SK-N-SH treated with all-trans-retinoic acid at 6 μM for 48 hours (cell line): ENCODE data around the gene GNB2.

Experiments
- ARNTL ChIP-seq: fragments of 450-650 bp; formaldehyde crosslinking; IDR thresholded peaks from 2 replicates; pipeline ENCODE4 v1.5.0; 2020; ENCODE audit warnings: low read depth, mild to moderate bottlenecking, moderate library complexity, borderline replicate concordance
- CREB5 ChIP-seq: fragments of 250-450 bp; sonication (Bioruptor Pico); IDR thresholded peaks from 2 replicates; pipeline ENCODE4 v1.5.1; 2020; ENCODE audit warnings: low read depth, mild to moderate bottlenecking, moderate library complexity
- ESRRG ChIP-seq: fragments of 250-450 bp; sonication (Bioruptor Pico); IDR thresholded peaks from 2 replicates; pipeline ENCODE4 v1.6.1; 2021; ENCODE audit warnings: mild to moderate bottlenecking
- OSR1 ChIP-seq: fragments of 250-450 bp; sonication (Bioruptor Pico); IDR thresholded peaks from 2 replicates; pipeline ENCODE4 v1.8.0; 2022; ENCODE audit warnings: moderate library complexity, mild to moderate bottlenecking, inconsistent platforms
- RARB ChIP-seq: fragments of 250-450 bp; sonication (Bioruptor Pico); IDR thresholded peaks from 2 replicates; pipeline ENCODE4 v1.8.0; 2021; ENCODE audit warnings: mild to moderate bottlenecking, moderate library complexity
- ZC3H10 ChIP-seq: fragments of 250-450 bp; sonication (Bioruptor Pico); IDR thresholded peaks from 2 replicates; pipeline ENCODE4 v1.5.1; 2021; ENCODE audit warnings: mild to moderate bottlenecking, moderate library complexity
- ZFP3 ChIP-seq: fragments of 250-450 bp; sonication (Bioruptor Pico); IDR thresholded peaks from 2 replicates; pipeline ENCODE4 v1.5.0; 2020; ENCODE audit warnings: mild to moderate bottlenecking, moderate library complexity
- ZNF565 ChIP-seq: fragments of 450-650 bp; formaldehyde crosslinking; conservative IDR thresholded peaks from 2 replicates; pipeline ENCODE4 v1.5.0; 2020; ENCODE audit warnings: low read depth, mild to moderate bottlenecking, moderate library complexity
- ZNF70 ChIP-seq: fragments of 450-650 bp; formaldehyde crosslinking; IDR thresholded peaks from 2 replicates; pipeline ENCODE4 v1.5.0; 2020; ENCODE audit warnings: mild to moderate bottlenecking, moderate library complexity
- ZNF8 ChIP-seq: fragments of 450-650 bp; formaldehyde crosslinking; IDR thresholded peaks from 2 replicates; pipeline ENCODE4 v1.5.0; 2020; ENCODE audit warnings: mild to moderate bottlenecking, moderate library complexity
- TF ChIP-seq, protein P1 (sequence below): fragments of 250-450 bp; sonication (Bioruptor Pico); IDR thresholded peaks from 2 replicates; pipeline ENCODE4 v1.8.0; 2020; ENCODE audit warnings: mild to moderate bottlenecking, moderate library complexity, borderline replicate concordance
- TF ChIP-seq, protein P2 (sequence below): fragments of 250-450 bp; sonication (Bioruptor Pico); IDR thresholded peaks from 2 replicates; pipeline ENCODE4 v1.5.0; 2020; ENCODE audit warnings: mild to moderate bottlenecking, moderate library complexity

GRCh38 chr7:100678291-100678984, 4.9 kb downstream of the GNB2 start:
- no peak for TF ChIP-seq CREB5 (CRISPR knock-in tag)
- no peak for TF ChIP-seq ZFP3 (CRISPR knock-in tag)
- TF ChIP-seq, protein P1, sequence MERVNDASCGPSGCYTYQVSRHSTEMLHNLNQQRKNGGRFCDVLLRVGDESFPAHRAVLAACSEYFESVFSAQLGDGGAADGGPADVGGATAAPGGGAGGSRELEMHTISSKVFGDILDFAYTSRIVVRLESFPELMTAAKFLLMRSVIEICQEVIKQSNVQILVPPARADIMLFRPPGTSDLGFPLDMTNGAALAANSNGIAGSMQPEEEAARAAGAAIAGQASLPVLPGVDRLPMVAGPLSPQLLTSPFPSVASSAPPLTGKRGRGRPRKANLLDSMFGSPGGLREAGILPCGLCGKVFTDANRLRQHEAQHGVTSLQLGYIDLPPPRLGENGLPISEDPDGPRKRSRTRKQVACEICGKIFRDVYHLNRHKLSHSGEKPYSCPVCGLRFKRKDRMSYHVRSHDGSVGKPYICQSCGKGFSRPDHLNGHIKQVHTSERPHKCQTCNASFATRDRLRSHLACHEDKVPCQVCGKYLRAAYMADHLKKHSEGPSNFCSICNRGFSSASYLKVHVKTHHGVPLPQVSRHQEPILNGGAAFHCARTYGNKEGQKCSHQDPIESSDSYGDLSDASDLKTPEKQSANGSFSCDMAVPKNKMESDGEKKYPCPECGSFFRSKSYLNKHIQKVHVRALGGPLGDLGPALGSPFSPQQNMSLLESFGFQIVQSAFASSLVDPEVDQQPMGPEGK = no peak
- TF ChIP-seq RARB = no peak
- TF ChIP-seq ARNTL = no peak
- no peak for TF ChIP-seq ZNF8
- TF ChIP-seq ESRRG (CRISPR knock-in tag) = no peak
- TF ChIP-seq ZC3H10 (CRISPR knock-in tag) = no peak
- no peak for TF ChIP-seq ZNF565 (CRISPR knock-in tag)
- TF ChIP-seq ZNF70 = no peak
- TF ChIP-seq OSR1 (CRISPR knock-in tag) = no peak
- TF ChIP-seq, protein P2, sequence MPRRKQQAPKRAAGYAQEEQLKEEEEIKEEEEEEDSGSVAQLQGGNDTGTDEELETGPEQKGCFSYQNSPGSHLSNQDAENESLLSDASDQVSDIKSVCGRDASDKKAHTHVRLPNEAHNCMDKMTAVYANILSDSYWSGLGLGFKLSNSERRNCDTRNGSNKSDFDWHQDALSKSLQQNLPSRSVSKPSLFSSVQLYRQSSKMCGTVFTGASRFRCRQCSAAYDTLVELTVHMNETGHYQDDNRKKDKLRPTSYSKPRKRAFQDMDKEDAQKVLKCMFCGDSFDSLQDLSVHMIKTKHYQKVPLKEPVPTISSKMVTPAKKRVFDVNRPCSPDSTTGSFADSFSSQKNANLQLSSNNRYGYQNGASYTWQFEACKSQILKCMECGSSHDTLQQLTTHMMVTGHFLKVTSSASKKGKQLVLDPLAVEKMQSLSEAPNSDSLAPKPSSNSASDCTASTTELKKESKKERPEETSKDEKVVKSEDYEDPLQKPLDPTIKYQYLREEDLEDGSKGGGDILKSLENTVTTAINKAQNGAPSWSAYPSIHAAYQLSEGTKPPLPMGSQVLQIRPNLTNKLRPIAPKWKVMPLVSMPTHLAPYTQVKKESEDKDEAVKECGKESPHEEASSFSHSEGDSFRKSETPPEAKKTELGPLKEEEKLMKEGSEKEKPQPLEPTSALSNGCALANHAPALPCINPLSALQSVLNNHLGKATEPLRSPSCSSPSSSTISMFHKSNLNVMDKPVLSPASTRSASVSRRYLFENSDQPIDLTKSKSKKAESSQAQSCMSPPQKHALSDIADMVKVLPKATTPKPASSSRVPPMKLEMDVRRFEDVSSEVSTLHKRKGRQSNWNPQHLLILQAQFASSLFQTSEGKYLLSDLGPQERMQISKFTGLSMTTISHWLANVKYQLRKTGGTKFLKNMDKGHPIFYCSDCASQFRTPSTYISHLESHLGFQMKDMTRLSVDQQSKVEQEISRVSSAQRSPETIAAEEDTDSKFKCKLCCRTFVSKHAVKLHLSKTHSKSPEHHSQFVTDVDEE (CRISPR knock-in tag) = no peak
